ENCODE results near the gene TRERF1.
"Not testable (repeated sequence)": the region's sequence is repeated elsewhere in the genome, so short reads cannot be mapped to it uniquely, and the experiment has no call there.

Gene TRERF1

GRCh38 chr6:42451333-42452170 is at the start of gene TRERF1:
Gene TRERF1, minus strand, starts transcription at chr6:42451926. Its CDS starts 182,336 bp downstream, at chr6:42269590.
- H3K4me2 ChIP-seq: peak within 1 kb of the TSS; percentile 94
- peak within 1 kb of the TSS; percentile 86 for H3K9ac ChIP-seq
- H3K27me3 ChIP-seq: no peaks in the 10 kb centered on the region
- peaks cover 14% of the 10 kb centered on the region; the same call in 1 of the 2 replicates for H4K20me1 ChIP-seq
- no peaks in the 10 kb centered on the region for H3K9me3 ChIP-seq
- no peak for TF ChIP-seq Cebpa-rat (IDR thresholded peaks at IDR 0.05)
- peak within 1 kb of the TSS; percentile 77 for H3K4me3 ChIP-seq
- peaks cover 6% of the 10 kb centered on the region for H3K36me3 ChIP-seq
- H3K4me1 ChIP-seq: peaks cover 52% of the 10 kb centered on the region
- H3K27ac ChIP-seq: peak within 1 kb of the TSS; percentile 91

GRCh38 chr6:42498473-42499128 is 46.9 kb upstream of the TRERF1 start:
- Histone ChIP-seq H3K27me3 (no peaks in the 10 kb centered on the region), H3K9ac (no peak overlapping the region), H3K4me3 (no peak overlapping the region), H3K9me3 (peaks cover 9% of the 10 kb centered on the region; the same call in 1 of the 2 replicates), H4K20me1 (no peaks in the 10 kb centered on the region), H3K4me2 (no peak overlapping the region), H3K27ac (no peak overlapping the region), H3K4me1 (no peaks in the 10 kb centered on the region), H3K36me3 (no peaks in the 10 kb centered on the region)
- TF ChIP-seq Cebpa-rat (IDR thresholded peaks at IDR 0.05): no peak

GRCh38 chr6:42493914-42494539 is 42.3 kb upstream of the TRERF1 start:
- H3K4me3 ChIP-seq: no peak overlapping the region
- TF ChIP-seq Cebpa-rat (IDR thresholded peaks at IDR 0.05): no peak
- no peak overlapping the region for H3K4me2 ChIP-seq
- no peaks in the 10 kb centered on the region for H3K36me3 ChIP-seq
- H3K27ac ChIP-seq: no peak overlapping the region
- H3K27me3 ChIP-seq: no peaks in the 10 kb centered on the region
- no peaks in the 10 kb centered on the region for H3K4me1 ChIP-seq
- H3K9me3 ChIP-seq: no peaks in the 10 kb centered on the region; the same call in 1 of the 2 replicates
- no peak overlapping the region for H3K9ac ChIP-seq
- no peaks in the 10 kb centered on the region for H4K20me1 ChIP-seq

GRCh38 chr6:42488129-42488528 is 36.4 kb upstream of the TRERF1 start:
- no peak overlapping the region for H3K9ac ChIP-seq
- H3K4me3 ChIP-seq: no peak overlapping the region
- no peak for TF ChIP-seq Cebpa-rat (IDR thresholded peaks at IDR 0.05)
- H3K27ac ChIP-seq: no peak overlapping the region
- no peaks in the 10 kb centered on the region for H3K9me3 ChIP-seq
- no peaks in the 10 kb centered on the region for H3K36me3 ChIP-seq
- H3K4me1 ChIP-seq: no peaks in the 10 kb centered on the region
- no peaks in the 10 kb centered on the region for H3K27me3 ChIP-seq
- no peaks in the 10 kb centered on the region for H4K20me1 ChIP-seq
- H3K4me2 ChIP-seq: no peak overlapping the region

- Histone ChIP-seq H3K4me3 (no peak overlapping the region), H3K27me3 (no peaks in the 10 kb centered on the region), H3K9me3 (no peaks in the 10 kb centered on the region), H3K36me3 (no peaks in the 10 kb centered on the region), H4K20me1 (no peaks in the 10 kb centered on the region), H3K4me1 (peaks cover 7% of the 10 kb centered on the region), H3K4me2 (no peak overlapping the region), H3K9ac (no peak overlapping the region), H3K27ac (no peak overlapping the region)
- no peak for TF ChIP-seq Cebpa-rat (IDR thresholded peaks at IDR 0.05)
Observed at GRCh38 chr6:42484261-42484660, 32.5 kb upstream of the TRERF1 start.

GRCh38 chr6:42482174-42482573 is 30.4 kb upstream of the TRERF1 start:
- Histone ChIP-seq H3K4me2 (no peak overlapping the region), H3K27ac (no peak overlapping the region), H3K4me3 (no peak overlapping the region), H4K20me1 (no peaks in the 10 kb centered on the region), H3K27me3 (no peaks in the 10 kb centered on the region), H3K9me3 (no peaks in the 10 kb centered on the region), H3K4me1 (peaks cover 7% of the 10 kb centered on the region), H3K36me3 (no peaks in the 10 kb centered on the region), H3K9ac (no peak overlapping the region)
- no peak for TF ChIP-seq Cebpa-rat (IDR thresholded peaks at IDR 0.05)

- H3K27ac ChIP-seq: no peak overlapping the region
- H3K9ac ChIP-seq: no peak overlapping the region
- no peaks in the 10 kb centered on the region for H3K36me3 ChIP-seq
- no peak overlapping the region for H3K4me2 ChIP-seq
- H3K9me3 ChIP-seq: peaks cover 34% of the 10 kb centered on the region
- no peaks in the 10 kb centered on the region for H3K27me3 ChIP-seq
- H3K4me3 ChIP-seq: no peak overlapping the region
- no peaks in the 10 kb centered on the region for H4K20me1 ChIP-seq
- no peak for TF ChIP-seq Cebpa-rat (IDR thresholded peaks at IDR 0.05)
- H3K4me1 ChIP-seq: no peaks in the 10 kb centered on the region
Observed at GRCh38 chr6:42471714-42472113, 20.0 kb upstream of the TRERF1 start.

GRCh38 chr6:42471142-42471541 is 19.4 kb upstream of the TRERF1 start:
- no peak for TF ChIP-seq Cebpa-rat (IDR thresholded peaks at IDR 0.05)
- H3K36me3 ChIP-seq: no peaks in the 10 kb centered on the region
- H3K4me2 ChIP-seq: no peak overlapping the region
- no peaks in the 10 kb centered on the region for H3K4me1 ChIP-seq
- no peak overlapping the region for H3K4me3 ChIP-seq
- H3K9me3 ChIP-seq: peaks cover 34% of the 10 kb centered on the region
- H3K27ac ChIP-seq: no peak overlapping the region
- no peaks in the 10 kb centered on the region for H3K27me3 ChIP-seq
- no peak overlapping the region for H3K9ac ChIP-seq
- H4K20me1 ChIP-seq: no peaks in the 10 kb centered on the region

- no peak overlapping the region for H3K9ac ChIP-seq
- no peak overlapping the region for H3K4me3 ChIP-seq
- no peak for TF ChIP-seq Cebpa-rat (IDR thresholded peaks at IDR 0.05)
- H3K4me2 ChIP-seq: no peak overlapping the region
- H3K27ac ChIP-seq: no peak overlapping the region
- H3K9me3 ChIP-seq: peaks cover 38% of the 10 kb centered on the region
- no peaks in the 10 kb centered on the region for H3K36me3 ChIP-seq
- no peaks in the 10 kb centered on the region for H3K4me1 ChIP-seq
- H3K27me3 ChIP-seq: no peaks in the 10 kb centered on the region
- H4K20me1 ChIP-seq: no peaks in the 10 kb centered on the region
Observed at GRCh38 chr6:42468273-42468672, 16.5 kb upstream of the TRERF1 start.

GRCh38 chr6:42467651-42468050 is 15.9 kb upstream of the TRERF1 start:
- no peaks in the 10 kb centered on the region for H3K36me3 ChIP-seq
- H3K4me3 ChIP-seq: no peak overlapping the region
- no peak overlapping the region for H3K4me2 ChIP-seq
- H4K20me1 ChIP-seq: no peaks in the 10 kb centered on the region
- H3K27ac ChIP-seq: no peak overlapping the region
- no peak overlapping the region for H3K9ac ChIP-seq
- no peaks in the 10 kb centered on the region for H3K27me3 ChIP-seq
- no peaks in the 10 kb centered on the region for H3K4me1 ChIP-seq
- peaks cover 38% of the 10 kb centered on the region for H3K9me3 ChIP-seq
- no peak for TF ChIP-seq Cebpa-rat (IDR thresholded peaks at IDR 0.05)

- not testable (repeated sequence) for H3K4me2 ChIP-seq, H3K9ac ChIP-seq, H3K27ac ChIP-seq, H4K20me1 ChIP-seq, H3K27me3 ChIP-seq, H3K4me3 ChIP-seq, H3K36me3 ChIP-seq, H3K4me1 ChIP-seq
- peaks cover 38% of the 10 kb centered on the region for H3K9me3 ChIP-seq
Observed at GRCh38 chr6:42466470-42466869, 14.7 kb upstream of the TRERF1 start.
